Measurements from ENCODE around the gene FAM133A. TPM values are rescaled to one million over a fixed set of nuclear protein-coding genes. Genes with fewer than 3 reads are reported as not detected.

Gene FAM133A
- total RNA-seq: not detected in 2 replicates

DNA sequence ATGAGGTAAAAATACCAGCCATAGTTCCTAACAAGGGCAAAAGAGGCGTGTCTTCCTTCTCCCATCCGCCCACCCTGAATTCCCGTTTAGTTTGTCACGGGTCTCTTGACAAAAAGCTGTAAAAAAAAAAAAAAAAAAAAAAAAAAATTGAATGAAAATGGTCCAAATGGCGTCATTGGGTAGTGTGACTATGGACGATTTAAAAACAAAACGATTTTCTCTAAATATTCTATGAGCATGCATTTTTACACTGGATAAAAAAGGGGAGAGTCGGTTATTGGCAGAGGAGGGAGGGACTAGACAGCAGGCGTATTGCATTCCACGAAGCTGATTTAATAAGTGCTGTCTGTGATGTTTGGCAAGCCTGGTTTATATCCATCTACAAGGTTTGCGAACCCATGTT, at the start of gene FAM133A:
Gene FAM133A, plus strand, starts transcription at position 338 of the 403 bp plus-strand sequence. CDS start 35,214 bp downstream, outside the sequence.

GRCh38 chrX:93673056-93673868, 744 bp upstream of the FAM133A start, which contains the start of gene NAP1L3:
TSS of gene NAP1L3 (minus strand) at chrX:93673578. CDS start at chrX:93673304, 274 bp downstream.

Other genes starting within 250 kb of the FAM133A start
- gene NAP1L3, start 628 bp upstream of the FAM133A start, total RNA-seq: 0.19 TPM in 1 of 2 replicates, not detected in the other

All from airway epithelial cell (primary cell).